GM18511 (cell line): ENCODE results near the gene AKT1.

ENCODE experiments used
- ATAC-seq: cut with Tn5 transposase; IDR thresholded peaks from one replicate; pipeline ENCODE4 v1.9.1; 2021; ENCODE audit warnings: mild to moderate bottlenecking, moderate library complexity; ENCODE audit not compliant: unreplicated experiment

The AKT1 gene

DNA sequence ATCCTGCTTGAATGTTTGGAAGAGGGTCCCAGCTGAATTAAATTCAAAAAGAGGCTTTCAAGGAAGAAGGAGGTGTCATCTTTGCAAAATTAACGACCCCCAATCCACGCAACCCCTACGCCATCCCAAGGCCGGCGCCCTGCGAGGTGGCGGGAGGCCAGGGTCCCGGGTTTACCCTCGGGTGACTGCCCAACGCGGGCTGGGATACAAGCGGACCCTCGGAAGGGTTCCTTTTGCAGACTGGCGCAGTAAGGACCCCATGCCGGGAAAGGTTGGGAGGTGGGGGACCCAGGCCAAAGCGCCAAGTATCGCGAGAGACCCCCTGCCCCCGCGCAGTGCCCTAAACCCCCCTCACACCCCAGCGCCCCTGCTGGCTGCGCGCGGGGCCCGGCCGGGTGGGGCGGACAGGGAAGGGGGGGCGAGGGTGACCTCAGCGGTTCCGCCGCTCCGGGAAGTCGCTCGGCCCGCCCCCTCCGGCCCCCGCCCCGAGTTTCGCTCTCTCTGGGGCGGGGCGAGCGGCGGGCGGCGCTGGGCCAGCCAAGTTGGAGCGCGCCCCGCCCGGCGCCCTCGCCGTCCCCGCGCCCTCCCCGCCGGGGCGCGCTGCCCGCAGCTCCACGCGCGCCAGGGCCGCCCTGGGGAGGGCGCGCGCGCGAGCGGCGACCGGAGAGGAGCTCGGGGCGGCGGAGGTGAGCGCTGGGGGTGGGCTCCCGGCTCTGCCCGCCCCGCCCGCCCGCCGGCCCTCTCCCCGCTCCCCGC, 4.6 kb upstream of the AKT1 start:
- ATAC-seq, result peak; percentile 61

DNA sequence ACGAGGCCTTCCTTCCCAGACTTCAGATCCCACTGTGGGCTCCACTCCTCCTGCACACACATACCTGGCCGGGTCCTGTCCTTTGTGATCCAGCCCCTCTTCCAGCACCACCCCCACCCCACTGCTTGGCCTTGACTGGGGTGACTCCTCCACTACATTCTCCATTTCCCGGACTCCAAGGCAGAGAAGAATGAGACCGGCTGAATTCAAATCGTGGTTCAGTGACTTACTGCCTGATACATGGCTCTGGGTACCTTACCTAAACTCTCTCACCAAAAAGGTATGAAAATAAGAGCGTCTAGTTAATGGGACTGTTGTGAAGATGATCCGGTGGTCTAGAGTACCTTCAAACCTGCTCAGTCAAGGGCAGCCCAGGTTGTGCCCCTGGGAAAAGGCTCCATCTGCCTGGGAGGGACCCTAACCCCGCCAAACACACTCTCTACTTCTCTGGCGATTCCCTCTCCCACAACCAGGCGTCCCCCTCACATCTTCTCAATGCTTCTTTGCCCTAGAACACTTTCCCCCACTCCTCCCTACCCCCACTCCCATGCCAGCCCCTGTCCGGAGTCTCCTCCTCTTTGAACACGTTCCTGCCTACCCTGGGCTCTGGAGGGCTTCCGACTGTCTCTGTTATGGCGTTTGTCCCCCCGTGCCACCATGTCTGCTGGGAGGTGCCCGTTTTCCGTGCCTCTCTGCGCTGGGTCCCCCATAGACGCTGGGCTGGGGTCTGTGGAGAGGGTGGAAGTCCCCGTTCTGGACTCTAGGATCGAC, 3.9 kb upstream of the AKT1 start:
- ATAC-seq, result no peak

- no peak for ATAC-seq
Measured at GRCh38 chr14:104798300-104799243, 3.0 kb upstream of the AKT1 start.

DNA sequence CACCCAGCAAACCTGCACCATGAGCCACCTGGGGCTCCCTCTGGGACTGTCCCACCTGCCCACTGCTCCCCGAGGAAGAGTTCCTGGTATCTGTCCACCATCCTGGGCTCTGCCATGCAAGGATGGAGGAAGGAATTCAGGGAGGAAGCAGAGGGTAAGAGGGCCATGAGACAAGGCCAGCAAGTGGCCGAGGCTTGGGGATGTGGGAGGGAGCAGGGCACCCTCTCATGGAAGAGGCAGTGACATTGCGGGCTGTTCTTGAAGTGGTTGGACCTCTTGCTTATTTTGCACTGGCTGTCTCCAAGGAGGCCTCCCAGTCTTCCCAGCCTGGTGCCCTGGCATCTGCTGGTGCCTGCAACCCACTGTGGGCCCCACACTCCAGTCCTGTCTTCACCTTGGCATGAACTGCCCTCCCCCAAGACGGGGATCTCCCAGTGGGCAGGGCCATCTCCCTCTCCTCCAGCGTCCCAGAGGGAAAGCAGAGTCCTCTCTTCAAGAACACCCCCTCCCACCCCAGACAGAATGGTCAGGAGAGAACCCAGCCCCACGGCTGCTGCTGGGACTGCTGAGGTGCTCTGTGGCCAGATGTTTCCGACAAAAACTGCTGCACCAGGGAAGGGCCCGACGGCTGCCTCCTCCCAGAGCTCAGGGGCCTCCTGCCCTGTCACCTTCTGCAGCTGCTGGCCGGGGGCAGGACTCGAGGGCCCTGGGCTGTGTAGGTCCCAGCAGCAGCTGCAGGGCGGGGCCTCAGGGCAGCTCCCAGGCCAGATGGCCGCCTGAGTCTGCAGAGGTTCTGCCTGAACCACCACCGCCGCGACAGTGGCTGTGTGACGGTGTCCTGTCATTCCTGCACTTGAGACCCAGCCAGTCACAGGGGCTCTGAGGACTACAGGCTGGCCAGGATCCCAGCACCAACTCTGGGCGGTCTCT, 1.8 kb upstream of the AKT1 start:
- ATAC-seq, result no peak

- no peak for ATAC-seq
Measured at GRCh38 chr14:104796687-104797081, 1.1 kb upstream of the AKT1 start.

DNA sequence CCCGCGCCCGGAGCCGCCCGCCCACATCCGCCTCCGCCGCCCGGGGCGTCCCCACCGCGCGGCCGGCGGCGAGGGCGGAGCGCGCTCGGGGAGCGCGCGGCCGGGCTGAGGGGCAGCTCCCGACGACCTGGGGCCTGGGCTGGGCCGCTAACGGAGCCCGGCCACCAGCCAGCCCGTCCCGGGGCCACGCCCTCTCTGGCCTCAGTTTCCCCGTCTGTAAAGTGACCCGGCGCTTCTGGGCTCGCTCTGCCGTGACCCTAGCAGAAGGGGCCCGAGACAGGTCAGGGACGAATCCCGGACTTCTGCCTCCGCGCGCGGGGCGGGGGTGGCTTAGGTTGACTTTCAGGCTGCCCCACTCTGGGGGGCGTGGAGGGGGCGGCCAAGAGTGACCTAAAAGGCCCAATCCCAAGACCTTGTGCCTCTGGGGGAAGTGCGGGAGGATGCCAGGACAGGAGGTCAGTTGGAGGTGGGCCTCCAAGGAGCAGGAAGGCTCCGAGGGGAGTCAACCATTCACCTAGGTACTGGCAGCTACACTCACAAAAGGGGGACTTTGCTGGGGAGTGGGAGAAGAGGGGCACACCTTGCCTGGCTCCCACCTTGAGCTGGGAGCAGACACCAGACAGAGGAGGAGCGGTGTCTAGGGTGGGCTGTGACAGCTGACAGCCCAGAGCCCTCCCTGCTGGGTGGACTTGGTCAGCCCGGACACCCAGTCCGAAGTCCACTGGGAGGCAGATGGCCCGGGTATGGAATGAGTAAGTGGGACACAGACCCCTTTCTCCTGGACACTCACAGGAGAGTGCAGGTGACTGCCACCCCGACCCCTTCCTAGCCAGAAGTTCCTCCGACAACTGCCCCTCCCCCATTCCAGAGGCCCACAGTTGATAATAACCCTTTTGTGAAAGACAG, 486 bp upstream of the AKT1 start:
- ATAC-seq, result no peak

DNA sequence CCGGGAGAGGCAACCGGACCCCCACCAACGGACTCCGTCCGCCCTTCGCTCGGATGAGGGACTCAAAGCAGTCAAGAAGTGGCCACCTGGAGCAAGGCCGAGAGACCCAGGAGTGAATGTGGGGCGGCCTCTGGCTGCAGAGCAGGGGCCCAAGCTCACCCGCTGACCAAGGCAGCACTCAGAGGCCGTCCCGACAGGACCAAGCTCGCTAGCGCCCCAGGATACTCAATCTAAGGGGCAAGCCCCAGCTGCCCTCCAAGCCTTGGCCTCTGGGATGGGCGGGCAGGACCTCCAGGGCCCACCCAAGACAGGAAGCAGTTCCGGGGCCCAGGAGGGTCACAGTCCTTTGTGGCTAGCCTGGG, 936 bp downstream of the AKT1 start:
- ATAC-seq, result peak; percentile 8

- no peak for ATAC-seq
Measured at GRCh38 chr14:104794099-104794498, 1.4 kb downstream of the AKT1 start.

- ATAC-seq, result no peak
Measured at GRCh38 chr14:104793703-104793959, 1.9 kb downstream of the AKT1 start.

GRCh38 chr14:104792945-104793702, 2.4 kb downstream of the AKT1 start:
- no peak for ATAC-seq

GRCh38 chr14:104792101-104792884, 3.3 kb downstream of the AKT1 start:
- ATAC-seq, result no peak

DNA sequence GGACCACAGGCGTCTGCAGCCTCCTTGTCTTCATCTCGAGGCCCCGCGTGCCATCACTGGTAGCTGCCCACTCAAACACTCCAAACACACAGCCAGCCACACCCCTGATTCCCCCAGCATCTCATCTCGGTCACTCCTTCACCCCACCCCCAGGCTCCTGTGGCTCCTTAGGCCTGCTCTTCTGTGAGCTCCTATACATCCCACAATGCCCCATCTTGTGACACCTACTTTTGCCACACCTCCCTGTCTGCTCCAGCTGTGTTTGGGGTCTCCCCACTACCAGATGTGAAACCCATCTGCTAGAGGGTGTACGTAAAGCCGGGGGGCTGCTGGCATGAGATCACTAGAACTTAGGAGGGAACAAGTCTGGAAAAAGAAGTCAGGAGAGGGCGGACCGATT, 4.1 kb downstream of the AKT1 start:
- no peak for ATAC-seq

DNA sequence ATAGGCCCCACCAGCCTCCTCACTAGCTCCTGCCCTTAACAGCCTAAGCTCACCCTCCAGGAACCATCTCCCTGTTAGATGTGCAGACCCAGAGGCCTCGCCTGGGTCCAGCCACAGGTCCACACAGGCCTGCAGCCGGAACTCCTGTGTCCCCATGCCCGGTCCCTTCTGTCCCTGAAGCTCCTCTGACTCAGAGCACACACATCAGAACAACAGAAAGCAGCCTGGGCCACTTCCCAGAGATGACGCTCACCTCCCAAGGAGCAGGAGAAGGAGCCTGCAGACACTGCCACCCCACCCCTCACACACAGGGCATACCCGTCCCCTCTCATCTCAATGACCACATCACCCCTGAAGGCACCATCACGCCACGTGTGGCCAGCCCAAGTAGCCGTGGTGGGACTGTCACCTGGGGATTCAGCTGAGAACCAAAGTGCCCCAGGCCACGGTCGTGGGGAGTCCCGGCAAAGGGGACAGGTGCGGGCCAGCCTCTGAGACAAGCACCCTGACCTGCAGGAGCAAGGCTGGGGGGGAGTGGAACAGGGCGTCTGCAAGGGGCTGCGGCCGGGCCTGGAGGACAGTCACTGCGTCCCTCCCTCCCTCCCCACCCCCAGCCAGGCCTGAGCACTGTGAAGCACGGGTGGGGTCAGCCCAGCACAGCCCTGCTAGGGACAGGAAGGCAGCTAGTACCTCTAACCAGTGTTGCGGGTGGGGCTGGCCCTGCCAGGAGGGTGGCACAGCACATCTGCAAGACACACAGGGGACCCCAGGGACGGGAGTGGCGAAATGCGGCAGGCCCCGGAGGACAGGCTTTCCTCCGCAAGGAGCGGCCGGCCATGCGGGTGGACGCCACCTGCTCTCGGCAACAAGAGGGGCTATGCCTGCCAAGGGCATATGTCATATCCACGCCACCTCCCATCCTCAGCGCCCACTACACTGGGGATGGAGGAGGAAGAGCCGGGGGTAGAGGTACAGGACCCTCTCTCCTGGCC, 5.5 kb downstream of the AKT1 start:
- ATAC-seq, result no peak

GRCh38 chr14:104788873-104789663, 6.5 kb downstream of the AKT1 start:
- no peak for ATAC-seq

- ATAC-seq, result no peak
Measured at GRCh38 chr14:104788161-104788818, 7.3 kb downstream of the AKT1 start.

- ATAC-seq, result no peak
Measured at GRCh38 chr14:104787736-104788135, 7.8 kb downstream of the AKT1 start.
